Activated CD8-positive, alpha-beta memory T cell treated with anti-CD3 and anti-CD28 coated beads for 36 hours (primary cell): Measurements from ENCODE around the gene ENTREP1. TPM values are rescaled to one million over a fixed set of nuclear protein-coding genes. Genes with fewer than 3 reads are reported as not detected.

Source experiments
- CTCF ChIA-PET: fragments of 350-600 bp; sonication (Branson Sonifier 250); formaldehyde crosslinking; loops from one replicate; lab custom pipeline; 2021; ENCODE audit warnings: antibody characterized with exemption; lab: Charles Lee
- POLR2A ChIA-PET: fragments of 350-600 bp; sonication (Branson Sonifier 250); formaldehyde crosslinking; loops from one replicate; lab custom pipeline; 2021; ENCODE audit warnings: antibody characterized with exemption; lab: Charles Lee
- total RNA-seq, 2 experiments: library from RNA; stranded (reverse); gene quantifications; one replicate each; pipeline ENCODE4 v1.2.3, GENCODE V29; 2021

The ENTREP1 gene
- total RNA-seq, 2 experiments from 2014 or later = not detected

GRCh38 chr9:69357030-69357775, 32.2 kb downstream of the ENTREP1 start:
- CTCF ChIA-PET = no interaction called here
- POLR2A ChIA-PET = no interaction called here

- ChIA-PET POLR2A (no interaction called here), CTCF (no interaction called here)
Observed at GRCh38 chr9:69357821-69358220, 32.8 kb downstream of the ENTREP1 start.

GRCh38 chr9:69363191-69363590, 38.2 kb downstream of the ENTREP1 start:
- CTCF ChIA-PET = no interaction called here
- POLR2A ChIA-PET = no interaction called here

DNA sequence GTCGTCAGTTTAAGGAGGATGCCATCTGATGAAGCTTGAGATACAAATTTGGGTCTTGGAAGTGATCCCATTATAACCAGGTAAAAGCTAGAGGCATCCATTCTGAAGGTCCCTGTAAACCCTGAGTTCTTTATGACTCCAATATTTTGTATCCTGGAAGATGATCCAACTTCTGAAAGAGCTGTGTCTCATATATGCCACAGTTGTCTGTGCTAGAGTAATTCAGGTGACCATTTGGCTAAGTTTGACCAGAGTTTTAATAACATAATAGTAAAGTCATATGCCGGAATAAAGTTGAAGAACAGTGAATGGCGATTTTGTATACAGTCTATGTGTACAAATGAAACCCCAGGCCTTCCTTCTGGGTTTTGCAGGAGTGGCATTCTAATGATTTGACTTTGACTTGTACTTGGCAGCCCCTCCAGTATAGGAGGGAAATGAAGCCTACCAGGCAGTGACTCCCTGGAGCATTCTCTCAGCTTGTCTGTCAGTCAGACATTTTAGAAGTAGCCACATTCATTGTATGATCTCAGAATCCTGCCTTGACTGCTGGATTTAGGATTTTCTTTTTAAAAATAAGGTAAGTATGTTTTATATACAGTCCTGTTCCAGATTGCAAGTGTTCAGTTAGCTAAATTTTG, 39.6 kb downstream of the ENTREP1 start:
- CTCF ChIA-PET = no interaction called here

DNA sequence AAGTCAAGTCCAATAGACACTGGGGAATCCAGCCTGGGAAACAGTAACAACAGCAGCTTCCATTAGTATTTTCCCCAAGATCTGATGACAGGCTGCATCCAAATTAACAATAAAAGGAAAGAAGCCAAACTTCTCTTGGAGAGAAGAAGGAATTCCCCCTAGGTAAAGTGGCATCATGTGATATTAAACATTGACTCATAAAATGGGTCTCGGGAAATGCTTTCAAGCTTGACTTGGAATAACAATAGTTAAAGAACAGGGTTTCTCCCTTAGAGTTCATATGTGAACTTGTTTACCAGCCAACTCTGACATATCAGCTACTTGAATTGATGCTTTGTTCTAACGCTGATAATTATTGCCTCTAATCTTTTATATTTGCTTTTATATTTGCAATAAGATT, 45.4 kb downstream of the ENTREP1 start:
- POLR2A ChIA-PET = no interaction called here
- CTCF ChIA-PET = no interaction called here

More for the DNA sequence above, 39.6 kb downstream of the ENTREP1 start:
- POLR2A ChIA-PET = no interaction called here

DNA sequence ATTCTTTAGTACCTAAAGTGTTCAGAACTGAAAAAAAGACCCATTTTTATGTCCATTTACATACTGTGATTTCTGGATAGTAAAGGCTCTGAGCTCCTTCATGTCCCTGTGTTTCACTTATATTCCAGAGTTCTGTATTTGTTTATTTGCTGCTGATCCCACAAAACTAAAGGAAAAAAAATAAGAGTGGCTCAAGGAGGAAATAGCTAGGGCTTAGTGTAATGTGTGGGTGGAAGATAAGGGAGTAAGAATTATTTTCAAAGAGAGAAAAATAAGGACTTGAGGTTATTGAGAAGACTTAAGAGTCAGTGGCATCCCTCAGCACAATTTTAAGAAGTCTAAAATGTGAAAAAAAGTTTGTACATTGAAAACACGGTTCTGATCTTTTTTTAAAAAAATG, 46.0 kb downstream of the ENTREP1 start:
- ChIA-PET POLR2A (no interaction called here), CTCF (no interaction called here)

- CTCF ChIA-PET = no interaction called here
- POLR2A ChIA-PET = no interaction called here
Observed at GRCh38 chr9:69376651-69377050, 51.6 kb downstream of the ENTREP1 start.

- ChIA-PET CTCF (no interaction called here), POLR2A (no interaction called here)
Observed at GRCh38 chr9:69377291-69377690, 52.3 kb downstream of the ENTREP1 start.

- CTCF ChIA-PET = no interaction called here
- POLR2A ChIA-PET = no interaction called here
Observed at GRCh38 chr9:69377981-69378380, 53.0 kb downstream of the ENTREP1 start.

- CTCF ChIA-PET = no interaction called here
- POLR2A ChIA-PET = no interaction called here
Observed at GRCh38 chr9:69379270-69379982, 54.4 kb downstream of the ENTREP1 start.

GRCh38 chr9:69380301-69380700, 55.3 kb downstream of the ENTREP1 start:
- POLR2A ChIA-PET = no interaction called here
- CTCF ChIA-PET = no interaction called here

GRCh38 chr9:69380811-69381210, 55.8 kb downstream of the ENTREP1 start:
- CTCF ChIA-PET = no interaction called here
- POLR2A ChIA-PET = no interaction called here

- CTCF ChIA-PET = no interaction called here
- POLR2A ChIA-PET = no interaction called here
Observed at GRCh38 chr9:69382135-69382534, 57.1 kb downstream of the ENTREP1 start.

DNA sequence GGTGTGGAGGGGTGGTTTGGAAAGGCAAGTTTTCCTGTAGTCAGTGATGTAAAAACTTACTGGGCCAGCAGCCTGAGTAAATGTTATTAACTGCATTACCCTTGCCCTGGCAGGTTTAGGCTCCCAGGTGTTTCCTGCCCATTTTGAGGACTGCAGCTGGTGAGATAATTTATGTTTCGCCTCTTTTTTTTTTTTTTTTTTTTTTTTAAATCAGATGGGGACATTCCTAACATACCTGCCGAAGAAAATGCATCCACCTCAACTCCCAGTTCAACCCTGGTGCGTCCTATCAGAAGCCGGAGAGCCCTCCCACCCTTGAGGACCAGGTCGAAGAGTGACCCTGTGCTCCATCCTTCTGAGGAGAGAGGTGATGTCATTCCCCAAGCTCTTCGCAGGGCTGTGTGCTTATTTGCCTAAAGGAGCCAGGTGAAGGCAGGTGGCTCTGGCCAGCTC, 60.6 kb downstream of the ENTREP1 start:
- ChIA-PET POLR2A (no interaction called here), CTCF (no interaction called here)

- ChIA-PET POLR2A (no interaction called here), CTCF (no interaction called here)
Observed at GRCh38 chr9:69386651-69387050, 61.6 kb downstream of the ENTREP1 start.

GRCh38 chr9:69388596-69388995, 63.6 kb downstream of the ENTREP1 start:
- ChIA-PET CTCF (no interaction called here), POLR2A (no interaction called here)

DNA sequence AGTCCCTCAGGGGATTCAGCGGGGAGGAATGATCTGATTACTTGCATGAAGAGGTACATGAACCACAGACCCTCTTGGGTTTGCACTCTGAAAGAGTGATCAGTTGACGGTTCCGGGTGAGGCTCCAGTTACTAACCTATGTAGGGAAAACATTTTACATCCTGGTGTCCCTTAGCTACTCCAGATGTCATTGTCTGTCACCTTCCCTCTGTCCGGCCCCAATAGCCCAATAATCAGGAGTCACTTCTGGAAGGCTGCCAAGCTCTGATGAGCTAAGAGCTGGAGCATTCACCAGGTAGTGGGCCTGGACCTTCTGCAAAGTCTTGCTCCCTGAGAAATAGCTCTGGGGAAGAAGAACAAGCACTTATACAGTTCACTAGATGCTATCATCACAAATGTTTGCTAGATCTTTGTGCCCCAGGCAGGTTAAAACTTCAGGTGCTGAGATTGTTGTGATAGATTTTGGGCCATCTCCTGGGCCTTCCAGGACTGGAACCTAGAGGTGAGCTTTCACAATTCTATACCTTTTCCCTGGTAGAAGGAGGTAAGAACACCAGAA, 64.5 kb downstream of the ENTREP1 start:
- CTCF ChIA-PET = no interaction called here
- POLR2A ChIA-PET = no interaction called here

GRCh38 chr9:69391487-69391886, 66.5 kb downstream of the ENTREP1 start:
- POLR2A ChIA-PET = no interaction called here
- CTCF ChIA-PET = no interaction called here

GRCh38 chr9:69391946-69392345, 66.9 kb downstream of the ENTREP1 start:
- ChIA-PET CTCF (no interaction called here), POLR2A (no interaction called here)

DNA sequence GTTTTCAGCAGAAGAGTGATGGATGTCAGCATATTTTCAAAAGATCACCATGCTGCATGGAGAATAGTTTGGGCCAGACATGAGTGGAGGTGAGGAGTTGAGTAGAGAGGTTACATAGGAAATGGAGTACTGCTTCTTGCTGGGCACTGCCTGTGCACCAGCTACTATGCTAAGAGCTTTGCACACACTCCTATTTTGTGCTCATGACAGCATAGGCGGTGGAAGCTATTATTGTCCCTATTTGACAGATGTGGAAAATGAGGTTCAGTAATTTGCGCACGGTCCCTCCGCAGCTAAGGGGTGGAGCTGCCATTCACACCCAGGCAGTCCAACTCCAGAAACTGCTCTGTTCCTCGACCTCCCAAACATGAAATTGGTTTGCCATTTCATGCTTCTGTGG, 67.8 kb downstream of the ENTREP1 start:
- CTCF ChIA-PET = no interaction called here
- POLR2A ChIA-PET = no interaction called here
